Activated B cell treated with CpG ODN at 0.5 μM for 24 hours (primary cell): ENCODE results near the gene LRRC4B. TPM values are rescaled to one million over a fixed set of nuclear protein-coding genes. Genes with fewer than 3 reads are reported as not detected.

Experiments
- ATAC-seq: fragments of 200-7000 bp; cut with Tn5 transposase; one replicate; pipeline ENCODE4 v1.10.0; 2021; ENCODE audit warnings: low read depth, mild to moderate bottlenecking, moderate library complexity
- CTCF ChIA-PET: fragments of 350-600 bp; sonication (Branson Sonifier 250); formaldehyde crosslinking; loops from one replicate; lab custom pipeline; 2021; ENCODE audit warnings: antibody characterized with exemption; lab: Charles Lee
- POLR2A ChIA-PET: fragments of 350-600 bp; sonication (Branson Sonifier 250); formaldehyde crosslinking; loops from one replicate; lab custom pipeline; 2021; ENCODE audit warnings: antibody characterized with exemption; lab: Charles Lee
- DNase-seq: peaks from one replicate; pipeline ENCODE4 v3.0.0; 2022
- H3K27ac Mint-ChIP-seq: one replicate; pipeline ENCODE4 v1.8.0; 2020; ENCODE audit warnings: mixed read lengths
- H3K27me3 Mint-ChIP-seq: one replicate; pipeline ENCODE4 v1.8.0; 2021; ENCODE audit warnings: mixed read lengths
- H3K36me3 Mint-ChIP-seq: one replicate; pipeline ENCODE4 v1.8.0; 2021; ENCODE audit warnings: low read depth, mixed read lengths
- H3K4me1 Mint-ChIP-seq: one replicate; pipeline ENCODE4 v1.8.0; 2021; ENCODE audit warnings: mixed read lengths
- H3K4me3 Mint-ChIP-seq: one replicate; pipeline ENCODE4 v1.8.0; 2020; ENCODE audit warnings: mild to moderate bottlenecking, mixed read lengths
- H3K9me3 Mint-ChIP-seq: one replicate; pipeline ENCODE4 v1.8.0; 2020; ENCODE audit warnings: mixed read lengths
- CTCF ChIP-seq: fragments of 200-600 bp; IDR thresholded peaks from one replicate; pipeline ENCODE4 v1.8.0; 2022; ENCODE audit warnings: antibody characterized with exemption, mild to moderate bottlenecking
- intact Hi-C: fragments of 100-400 bp; cut with micrococcal nuclease; formaldehyde crosslinking; loops from one replicate; pipeline ENCODE4 v1.15.1; 2024
- total RNA-seq: library from RNA; stranded (reverse); gene quantifications from 2 replicates; pipeline ENCODE4 v1.2.3, GENCODE V29; 2022

The LRRC4B gene
- total RNA-seq, 1 donor from 2014 or later: not detected

- ChIA-PET CTCF (no interaction called here), POLR2A (interaction anchor here (0.5 kb wide), 1 partner anchor 158 kb away, joined by 4 read pairs; no protein-coding TSS in a partner anchor)
- peaks cover 4% of the 10 kb centered on the region for H3K4me1 Mint-ChIP-seq
- intact Hi-C loops: no loop called here
- no peak overlapping the region for H3K4me3 Mint-ChIP-seq
- no peaks in the 10 kb centered on the region for H3K9me3 Mint-ChIP-seq
- no peaks in the 10 kb centered on the region for H3K36me3 Mint-ChIP-seq
- no peak for DNase-seq
- H3K27me3 Mint-ChIP-seq: peaks cover 45% of the 10 kb centered on the region
- TF ChIP-seq CTCF: no peak
- no peak overlapping the region for H3K27ac Mint-ChIP-seq
- ATAC-seq: no peak
Observed at GRCh38 chr19:50549059-50549926, 18.9 kb downstream of the LRRC4B start.

- ChIA-PET POLR2A (no interaction called here), CTCF (interaction anchor here (0.8 kb wide), 1 partner anchor 10 kb away, joined by 3 read pairs; no protein-coding TSS in a partner anchor)
- no peaks in the 10 kb centered on the region for H3K9me3 Mint-ChIP-seq
- H3K4me3 Mint-ChIP-seq: no peak overlapping the region
- H3K4me1 Mint-ChIP-seq: peaks cover 4% of the 10 kb centered on the region
- ATAC-seq (no peak), DNase-seq (no peak)
- peaks cover 40% of the 10 kb centered on the region for H3K27me3 Mint-ChIP-seq
- TF ChIP-seq CTCF: no peak
- no peak overlapping the region for H3K27ac Mint-ChIP-seq
- intact Hi-C loops: no loop called here
- H3K36me3 Mint-ChIP-seq: no peaks in the 10 kb centered on the region
Observed at GRCh38 chr19:50548191-50549058, 19.8 kb downstream of the LRRC4B start.

GRCh38 chr19:50547385-50548190, 20.6 kb downstream of the LRRC4B start:
- ChIA-PET CTCF (interaction anchor here (0.8 kb wide), 1 partner anchor 9 kb away, joined by 3 read pairs; no protein-coding TSS in a partner anchor), POLR2A (no interaction called here)
- Mint-ChIP-seq H3K9me3 (no peaks in the 10 kb centered on the region), H3K27me3 (peaks cover 31% of the 10 kb centered on the region), H3K36me3 (no peaks in the 10 kb centered on the region), H3K4me1 (peaks cover 4% of the 10 kb centered on the region), H3K4me3 (no peak overlapping the region), H3K27ac (no peak overlapping the region)
- DNase-seq (no peak), ATAC-seq (no peak)
- intact Hi-C loops: no loop called here
- TF ChIP-seq CTCF: no peak

- H3K4me3 Mint-ChIP-seq: no peak overlapping the region
- ChIA-PET CTCF (no interaction called here), POLR2A (no interaction called here)
- no peaks in the 10 kb centered on the region for H3K4me1 Mint-ChIP-seq
- no peak for TF ChIP-seq CTCF
- H3K9me3 Mint-ChIP-seq: no peaks in the 10 kb centered on the region
- H3K27ac Mint-ChIP-seq: no peak overlapping the region
- intact Hi-C loops: no loop called here
- no peak for DNase-seq
- no peaks in the 10 kb centered on the region for H3K36me3 Mint-ChIP-seq
- H3K27me3 Mint-ChIP-seq: peaks cover 25% of the 10 kb centered on the region
- ATAC-seq: no peak
Observed at GRCh38 chr19:50546527-50547221, 21.6 kb downstream of the LRRC4B start.
